ENCODE measurements around the gene TC2N. TPM values are rescaled to one million over a fixed set of nuclear protein-coding genes. Genes with fewer than 3 reads are reported as not detected.

Gene TC2N
- total RNA-seq, 1 experiment from 2014 or later, result 15.9 TPM

DNA sequence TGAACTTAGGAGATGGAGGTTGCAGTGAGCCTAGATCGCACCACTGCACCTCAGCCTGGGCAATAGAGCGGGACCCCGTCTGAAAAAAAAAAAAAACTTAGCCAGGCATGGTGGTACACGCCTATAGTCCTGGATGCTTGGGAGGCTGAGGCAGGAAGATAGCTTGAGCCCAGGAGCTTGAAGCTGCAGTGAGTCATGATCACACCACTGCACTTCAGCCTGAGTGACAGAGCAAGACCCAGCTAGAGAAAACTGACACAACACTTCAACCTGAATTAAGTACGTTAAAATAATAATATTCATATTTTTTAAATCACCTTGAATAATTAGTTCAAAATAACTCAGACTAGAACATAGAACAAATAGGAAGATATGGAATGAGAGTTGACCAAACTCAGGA, 129.7 kb downstream of the TC2N start:
- H3K79me2 ChIP-seq (ENCODE audit: insufficient read depth, low read length), result no peaks in the 10 kb centered on the region
- H3K9ac ChIP-seq (ENCODE audit: low read length), result no peak overlapping the region
- no peak for TF ChIP-seq TCF7L2 (IDR thresholded peaks at IDR 0.05; ENCODE audit: borderline replicate concordance, extremely low read depth, insufficient read depth, insufficient read length)
- no peak overlapping the region for H3K4me3 ChIP-seq (replicated peaks in 1 of 2; ENCODE audit: low read depth in 1 of 2, low read length in 2 of 2)
- no peaks in the 10 kb centered on the region for H3K4me1 ChIP-seq (ENCODE audit: control insufficient read depth in 1 of 2, insufficient read depth in 2 of 2, low read length in 2 of 2)
- intact Hi-C loops (cut with micrococcal nuclease), result no loop called here
- no TSS peak for BruUV-seq (replicated peaks)
- H4K20me1 ChIP-seq (ENCODE audit: insufficient read depth), result no peaks in the 10 kb centered on the region
- ATAC-seq (no peak), DNase-seq (ENCODE audit: low read depth, low spot score) (no peak)
- POLR2A ChIA-PET, result no interaction called here
- no peaks in the 10 kb centered on the region for H3K36me3 ChIP-seq (ENCODE audit: control insufficient read depth in 1 of 2, insufficient read depth in 2 of 2, low read length in 2 of 2)
- H3K27me3 ChIP-seq (ENCODE audit: insufficient read depth, low read length), result no peaks in the 10 kb centered on the region
- RAD21 ChIA-PET (ENCODE audit: low non-redundant PET in 1 of 2, low total read pairs in 2 of 2, uncharacterized antibody in 2 of 2, unreplicated experiment in 2 of 2), result no interaction called here
- H2AFZ ChIP-seq (ENCODE audit: low read depth, low read length, poor library complexity, severe bottlenecking), result no peak overlapping the region
- no peaks in the 10 kb centered on the region for H3K9me2 ChIP-seq (ENCODE audit: insufficient read depth)
- no peak overlapping the region for H3K27ac ChIP-seq (ENCODE audit: low read depth, low read length)
- H3K4me2 ChIP-seq (ENCODE audit: low read length), result no peak overlapping the region
- H3K9me3 ChIP-seq (ENCODE audit: control insufficient read depth in 1 of 2, insufficient read depth in 1 of 2, low read depth in 1 of 2, low read length in 2 of 2), result no peaks in the 10 kb centered on the region
- CTCF ChIA-PET, result no interaction called here

DNA sequence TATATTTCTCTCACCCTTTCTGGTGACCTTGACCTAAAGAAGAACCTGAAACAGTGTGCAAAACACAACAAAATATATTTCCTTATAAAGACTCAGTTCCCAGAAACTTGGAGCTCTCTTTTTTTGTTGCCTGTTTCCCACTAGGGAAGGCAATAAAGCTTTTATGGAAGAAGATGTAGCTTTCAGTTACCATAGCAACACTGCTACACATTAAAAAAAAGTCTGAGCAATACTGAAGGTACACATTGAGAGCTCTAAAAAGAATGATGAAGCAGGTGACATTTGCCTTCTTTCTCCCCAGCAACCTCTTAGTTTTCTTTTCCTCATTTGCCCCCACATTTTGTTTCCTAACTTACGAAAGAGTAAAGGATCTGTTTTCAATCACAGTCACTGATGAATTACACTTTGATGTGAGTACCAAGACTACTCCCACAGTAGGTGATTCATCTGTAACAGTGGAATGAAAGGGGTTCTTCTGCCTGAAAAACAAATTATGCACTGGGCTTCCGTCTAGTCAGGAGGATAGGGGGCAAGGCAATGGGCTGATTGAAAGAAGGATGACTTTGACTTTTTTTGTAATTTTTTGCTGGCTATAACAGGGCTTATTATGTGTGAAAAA, 134.4 kb downstream of the TC2N start:
- no peaks in the 10 kb centered on the region for H3K27me3 ChIP-seq (ENCODE audit: insufficient read depth, low read length)
- H3K36me3 ChIP-seq (ENCODE audit: control insufficient read depth in 1 of 2, insufficient read depth in 2 of 2, low read length in 2 of 2), result no peaks in the 10 kb centered on the region
- no peak overlapping the region for H3K4me2 ChIP-seq (ENCODE audit: low read length)
- H2AFZ ChIP-seq (ENCODE audit: low read depth, low read length, poor library complexity, severe bottlenecking), result no peak overlapping the region
- BruUV-seq (replicated peaks), result no TSS peak
- ChIA-PET POLR2A (no interaction called here), RAD21 (ENCODE audit: low non-redundant PET in 1 of 2, low total read pairs in 2 of 2, uncharacterized antibody in 2 of 2, unreplicated experiment in 2 of 2) (no interaction called here), CTCF (no interaction called here)
- no peaks in the 10 kb centered on the region for H3K9me2 ChIP-seq (ENCODE audit: insufficient read depth)
- no peak overlapping the region for H3K9ac ChIP-seq (ENCODE audit: low read length)
- ATAC-seq, result no peak
- H3K27ac ChIP-seq (ENCODE audit: low read depth, low read length), result no peak overlapping the region
- no peaks in the 10 kb centered on the region for H4K20me1 ChIP-seq (ENCODE audit: insufficient read depth)
- H3K4me1 ChIP-seq (ENCODE audit: control insufficient read depth in 1 of 2, insufficient read depth in 2 of 2, low read length in 2 of 2), result no peaks in the 10 kb centered on the region
- H3K4me3 ChIP-seq (replicated peaks in 1 of 2; ENCODE audit: low read depth in 1 of 2, low read length in 2 of 2), result no peak overlapping the region
- intact Hi-C loops (cut with micrococcal nuclease), result no loop called here
- H3K9me3 ChIP-seq (ENCODE audit: control insufficient read depth in 1 of 2, insufficient read depth in 1 of 2, low read depth in 1 of 2, low read length in 2 of 2), result no peaks in the 10 kb centered on the region
- TF ChIP-seq CBX3 (IDR thresholded peaks at IDR 0.05; ENCODE audit: low read depth), result no peak
- TF ChIP-seq, protein P1, sequence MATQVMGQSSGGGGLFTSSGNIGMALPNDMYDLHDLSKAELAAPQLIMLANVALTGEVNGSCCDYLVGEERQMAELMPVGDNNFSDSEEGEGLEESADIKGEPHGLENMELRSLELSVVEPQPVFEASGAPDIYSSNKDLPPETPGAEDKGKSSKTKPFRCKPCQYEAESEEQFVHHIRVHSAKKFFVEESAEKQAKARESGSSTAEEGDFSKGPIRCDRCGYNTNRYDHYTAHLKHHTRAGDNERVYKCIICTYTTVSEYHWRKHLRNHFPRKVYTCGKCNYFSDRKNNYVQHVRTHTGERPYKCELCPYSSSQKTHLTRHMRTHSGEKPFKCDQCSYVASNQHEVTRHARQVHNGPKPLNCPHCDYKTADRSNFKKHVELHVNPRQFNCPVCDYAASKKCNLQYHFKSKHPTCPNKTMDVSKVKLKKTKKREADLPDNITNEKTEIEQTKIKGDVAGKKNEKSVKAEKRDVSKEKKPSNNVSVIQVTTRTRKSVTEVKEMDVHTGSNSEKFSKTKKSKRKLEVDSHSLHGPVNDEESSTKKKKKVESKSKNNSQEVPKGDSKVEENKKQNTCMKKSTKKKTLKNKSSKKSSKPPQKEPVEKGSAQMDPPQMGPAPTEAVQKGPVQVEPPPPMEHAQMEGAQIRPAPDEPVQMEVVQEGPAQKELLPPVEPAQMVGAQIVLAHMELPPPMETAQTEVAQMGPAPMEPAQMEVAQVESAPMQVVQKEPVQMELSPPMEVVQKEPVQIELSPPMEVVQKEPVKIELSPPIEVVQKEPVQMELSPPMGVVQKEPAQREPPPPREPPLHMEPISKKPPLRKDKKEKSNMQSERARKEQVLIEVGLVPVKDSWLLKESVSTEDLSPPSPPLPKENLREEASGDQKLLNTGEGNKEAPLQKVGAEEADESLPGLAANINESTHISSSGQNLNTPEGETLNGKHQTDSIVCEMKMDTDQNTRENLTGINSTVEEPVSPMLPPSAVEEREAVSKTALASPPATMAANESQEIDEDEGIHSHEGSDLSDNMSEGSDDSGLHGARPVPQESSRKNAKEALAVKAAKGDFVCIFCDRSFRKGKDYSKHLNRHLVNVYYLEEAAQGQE (IDR thresholded peaks at IDR 0.05; ENCODE audit: low read depth), result no peak
- TF ChIP-seq, protein P2, sequence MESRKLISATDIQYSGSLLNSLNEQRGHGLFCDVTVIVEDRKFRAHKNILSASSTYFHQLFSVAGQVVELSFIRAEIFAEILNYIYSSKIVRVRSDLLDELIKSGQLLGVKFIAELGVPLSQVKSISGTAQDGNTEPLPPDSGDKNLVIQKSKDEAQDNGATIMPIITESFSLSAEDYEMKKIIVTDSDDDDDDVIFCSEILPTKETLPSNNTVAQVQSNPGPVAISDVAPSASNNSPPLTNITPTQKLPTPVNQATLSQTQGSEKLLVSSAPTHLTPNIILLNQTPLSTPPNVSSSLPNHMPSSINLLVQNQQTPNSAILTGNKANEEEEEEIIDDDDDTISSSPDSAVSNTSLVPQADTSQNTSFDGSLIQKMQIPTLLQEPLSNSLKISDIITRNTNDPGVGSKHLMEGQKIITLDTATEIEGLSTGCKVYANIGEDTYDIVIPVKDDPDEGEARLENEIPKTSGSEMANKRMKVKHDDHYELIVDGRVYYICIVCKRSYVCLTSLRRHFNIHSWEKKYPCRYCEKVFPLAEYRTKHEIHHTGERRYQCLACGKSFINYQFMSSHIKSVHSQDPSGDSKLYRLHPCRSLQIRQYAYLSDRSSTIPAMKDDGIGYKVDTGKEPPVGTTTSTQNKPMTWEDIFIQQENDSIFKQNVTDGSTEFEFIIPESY (IDR thresholded peaks at IDR 0.05; ENCODE audit: extremely low read depth, insufficient replicate concordance, low read length), result no peak
- TF ChIP-seq EZH2phosphoT487 (IDR thresholded peaks at IDR 0.05; ENCODE audit: borderline replicate concordance), result no peak
- no peak for TF ChIP-seq FOSL1 (IDR thresholded peaks at IDR 0.05; ENCODE audit: low read depth)
- TF ChIP-seq ELF1 (IDR thresholded peaks at IDR 0.05; ENCODE audit: borderline replicate concordance, low read depth), result no peak
- TF ChIP-seq SIN3A (IDR thresholded peaks at IDR 0.05; ENCODE audit: low read depth), result no peak
- TF ChIP-seq EGR1 (IDR thresholded peaks at IDR 0.05; ENCODE audit: low read depth), result no peak
- H3K79me2 ChIP-seq (ENCODE audit: insufficient read depth, low read length), result no peaks in the 10 kb centered on the region
- DNase-seq (ENCODE audit: low read depth, low spot score), result no peak
